ENCODE data around the gene MCM9.
A peak's percentile ranks its signal among the peaks of the same experiment; 100 is the strongest.

Gene MCM9

DNA sequence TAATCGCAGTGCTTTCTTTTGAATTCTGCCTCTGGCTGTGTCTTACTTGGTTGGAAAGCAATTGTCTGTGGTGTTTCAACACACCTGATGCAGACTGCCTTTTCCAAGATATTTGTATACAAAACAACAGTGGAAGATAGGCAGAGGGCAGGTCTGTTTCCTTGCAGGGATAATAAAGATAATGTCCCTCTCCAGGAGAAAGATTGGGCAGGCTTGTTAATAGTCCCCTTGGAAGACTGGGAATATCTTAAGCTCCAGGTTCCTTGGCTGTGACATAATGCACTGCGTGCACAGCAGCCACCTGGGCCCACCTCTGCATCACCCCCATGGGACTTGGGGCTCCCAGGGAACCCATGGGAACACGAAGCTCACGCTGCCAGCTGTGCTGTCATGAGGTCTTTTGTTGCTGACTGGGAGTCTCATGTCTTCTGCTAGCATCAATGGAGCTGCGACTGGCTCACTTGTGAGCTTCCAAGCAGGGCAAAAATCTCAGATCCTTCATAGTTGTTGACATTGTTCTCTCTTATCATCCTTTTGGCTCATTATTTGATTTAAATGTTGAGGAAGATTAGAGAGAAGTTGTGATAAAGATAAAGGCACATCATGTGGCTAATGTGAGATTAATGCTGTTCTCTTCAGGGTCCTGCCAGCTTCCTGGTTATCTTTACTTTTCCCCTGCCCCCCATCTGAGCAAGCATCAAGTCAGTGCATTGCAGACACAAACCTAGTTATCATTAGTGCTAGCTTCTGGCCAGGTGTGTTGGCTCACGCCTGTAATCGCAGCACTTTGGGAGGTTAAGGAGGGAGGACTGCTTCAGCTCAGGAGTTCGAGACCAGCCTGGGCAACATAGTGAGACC lies 148.1 kb downstream of the MCM9 start:
- Histone ChIP-seq H3K36me3 (ENCODE audit: control insufficient read depth in 1 of 2, insufficient read depth in 2 of 2, low read length in 2 of 2) (no peaks in the 10 kb centered on the region), H2AK5ac (ENCODE audit: low read length) (no peak overlapping the region), H2BK120ac (ENCODE audit: insufficient read depth, low read length, poor library complexity) (no peak overlapping the region), H3K4me1 (ENCODE audit: control insufficient read depth in 1 of 2, insufficient read depth in 2 of 2, low read length in 2 of 2) (peaks cover 0 to 4% of the 10 kb centered on the region in 2 experiments), H3K4me2 (ENCODE audit: low read length) (no peak overlapping the region), H4K91ac (ENCODE audit: low read depth, low read length) (no peak overlapping the region), H3K79me2 (ENCODE audit: control insufficient read depth, insufficient read depth, low read length, poor library complexity) (no peaks in the 10 kb centered on the region), H3K14ac (ENCODE audit: low read length) (no peak overlapping the region), H3K23ac (ENCODE audit: low read length) (no peak overlapping the region), H3K27me3 (ENCODE audit: insufficient read depth, low read length) (no peaks in the 10 kb centered on the region), H2BK12ac (ENCODE audit: low read length) (no peak overlapping the region), H4K8ac (ENCODE audit: low read depth, low read length) (no peak overlapping the region), H3K27ac (ENCODE audit: low read depth, low read length) (no peak overlapping the region), H3K9ac (ENCODE audit: low read length) (no peak overlapping the region), H3K79me1 (ENCODE audit: low read length) (no peaks in the 10 kb centered on the region), H2BK5ac (ENCODE audit: low read depth, low read length, poor library complexity) (no peak overlapping the region), H3K4me3 (ENCODE audit: low read depth, low read length) (peak overlapping the region; percentile 45), H3K4ac (ENCODE audit: low read depth, low read length) (no peak overlapping the region), H3K9me3 (ENCODE audit: insufficient read depth, low read depth, low read length) (no peaks in the 10 kb centered on the region), H4K12ac (ENCODE audit: low read depth, low read length) (no peak overlapping the region), H2AFZ (ENCODE audit: insufficient read depth, low read length, poor library complexity) (no peak overlapping the region), H3K18ac (ENCODE audit: low read length) (no peak overlapping the region)
- WGBS (ENCODE audit: extremely low coverage, insufficient coverage, insufficient read length) = no CpG with 5 or more reads among the region's 8 CpGs
- no peak for DNase-seq

- H4K12ac ChIP-seq (ENCODE audit: low read depth, low read length) = no peak overlapping the region
- no peak overlapping the region for H2AK5ac ChIP-seq (ENCODE audit: low read length)
- H2BK5ac ChIP-seq (ENCODE audit: low read depth, low read length, poor library complexity) = no peak overlapping the region
- no peak overlapping the region for H3K9ac ChIP-seq (ENCODE audit: low read length)
- H3K14ac ChIP-seq (ENCODE audit: low read length) = no peak overlapping the region
- DNase-seq = no peak
- H3K4ac ChIP-seq (ENCODE audit: low read depth, low read length) = no peak overlapping the region
- WGBS (ENCODE audit: extremely low coverage, insufficient coverage, insufficient read length) = 100% methylated on average over 1 of the region's 3 CpGs
- H3K4me3 ChIP-seq (ENCODE audit: low read depth, low read length) = no peak overlapping the region
- H2BK120ac ChIP-seq (ENCODE audit: insufficient read depth, low read length, poor library complexity) = no peak overlapping the region
- no peak overlapping the region for H3K27ac ChIP-seq (ENCODE audit: low read depth, low read length)
- H3K79me1 ChIP-seq (ENCODE audit: low read length) = peaks cover 2% of the 10 kb centered on the region
- H3K23ac ChIP-seq (ENCODE audit: low read length) = no peak overlapping the region
- no peak overlapping the region for H3K18ac ChIP-seq (ENCODE audit: low read length)
- H3K4me1 ChIP-seq (ENCODE audit: control insufficient read depth in 1 of 2, insufficient read depth in 2 of 2, low read length in 2 of 2) = peaks cover 0 to 11% of the 10 kb centered on the region in 2 experiments
- H2BK12ac ChIP-seq (ENCODE audit: low read length) = no peak overlapping the region
- no peak overlapping the region for H4K91ac ChIP-seq (ENCODE audit: low read depth, low read length)
- no peaks in the 10 kb centered on the region for H3K79me2 ChIP-seq (ENCODE audit: control insufficient read depth, insufficient read depth, low read length, poor library complexity)
- no peak overlapping the region for H2AFZ ChIP-seq (ENCODE audit: insufficient read depth, low read length, poor library complexity)
- no peaks in the 10 kb centered on the region for H3K9me3 ChIP-seq (ENCODE audit: insufficient read depth, low read depth, low read length)
- no peak overlapping the region for H4K8ac ChIP-seq (ENCODE audit: low read depth, low read length)
- no peak overlapping the region for H3K4me2 ChIP-seq (ENCODE audit: low read length)
- no peaks in the 10 kb centered on the region for H3K36me3 ChIP-seq (ENCODE audit: control insufficient read depth in 1 of 2, insufficient read depth in 2 of 2, low read length in 2 of 2)
- no peaks in the 10 kb centered on the region for H3K27me3 ChIP-seq (ENCODE audit: insufficient read depth, low read length)
These were observed 149.4 kb downstream of the MCM9 start for GRCh38 chr6:118785601-118786000.

DNA sequence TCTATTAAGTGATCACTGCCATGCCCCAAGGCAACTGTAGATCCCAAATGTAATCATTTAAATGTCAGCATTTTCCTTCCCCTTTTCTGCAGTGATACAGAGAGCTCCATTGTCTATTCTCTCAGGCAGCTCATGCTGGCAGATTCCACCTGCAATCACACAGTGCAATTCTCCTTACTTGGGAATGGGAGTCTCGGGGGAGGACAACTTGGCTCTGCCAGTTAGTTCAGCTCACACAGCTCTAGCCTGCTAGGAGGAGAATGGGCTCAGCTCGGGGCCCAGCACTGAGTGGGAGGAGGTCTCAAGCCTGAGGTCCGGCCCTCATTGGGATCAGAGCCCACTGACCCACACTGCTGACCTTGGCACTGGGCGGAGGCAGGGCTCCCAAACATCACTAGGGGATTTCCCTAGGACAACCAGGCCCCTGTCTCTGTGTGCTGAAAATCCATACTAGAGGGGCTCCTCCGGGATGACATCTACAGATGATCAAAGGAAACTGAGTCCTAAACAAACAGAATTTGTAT lies 150.3 kb downstream of the MCM9 start:
- WGBS (ENCODE audit: extremely low coverage, insufficient coverage, insufficient read length) = no CpG with 5 or more reads among the region's 5 CpGs
- H2AFZ ChIP-seq (ENCODE audit: insufficient read depth, low read length, poor library complexity) = no peak overlapping the region
- no peak overlapping the region for H2AK5ac ChIP-seq (ENCODE audit: low read length)
- peaks cover 0 to 11% of the 10 kb centered on the region in 2 experiments for H3K4me1 ChIP-seq (ENCODE audit: control insufficient read depth in 1 of 2, insufficient read depth in 2 of 2, low read length in 2 of 2)
- H2BK5ac ChIP-seq (ENCODE audit: low read depth, low read length, poor library complexity) = no peak overlapping the region
- no peak overlapping the region for H3K9ac ChIP-seq (ENCODE audit: low read length)
- no peak overlapping the region for H2BK120ac ChIP-seq (ENCODE audit: insufficient read depth, low read length, poor library complexity)
- H3K18ac ChIP-seq (ENCODE audit: low read length) = no peak overlapping the region
- H3K9me3 ChIP-seq (ENCODE audit: insufficient read depth, low read depth, low read length) = no peaks in the 10 kb centered on the region
- no peak overlapping the region for H3K4ac ChIP-seq (ENCODE audit: low read depth, low read length)
- no peak for DNase-seq
- H3K79me2 ChIP-seq (ENCODE audit: control insufficient read depth, insufficient read depth, low read length, poor library complexity) = no peaks in the 10 kb centered on the region
- no peak overlapping the region for H3K23ac ChIP-seq (ENCODE audit: low read length)
- no peak overlapping the region for H3K27ac ChIP-seq (ENCODE audit: low read depth, low read length)
- peaks cover 2% of the 10 kb centered on the region for H3K79me1 ChIP-seq (ENCODE audit: low read length)
- no peak overlapping the region for H3K14ac ChIP-seq (ENCODE audit: low read length)
- no peak overlapping the region for H4K8ac ChIP-seq (ENCODE audit: low read depth, low read length)
- no peak overlapping the region for H3K4me3 ChIP-seq (ENCODE audit: low read depth, low read length)
- no peaks in the 10 kb centered on the region for H3K36me3 ChIP-seq (ENCODE audit: control insufficient read depth in 1 of 2, insufficient read depth in 2 of 2, low read length in 2 of 2)
- H2BK12ac ChIP-seq (ENCODE audit: low read length) = no peak overlapping the region
- no peaks in the 10 kb centered on the region for H3K27me3 ChIP-seq (ENCODE audit: insufficient read depth, low read length)
- no peak overlapping the region for H4K91ac ChIP-seq (ENCODE audit: low read depth, low read length)
- no peak overlapping the region for H3K4me2 ChIP-seq (ENCODE audit: low read length)
- H4K12ac ChIP-seq (ENCODE audit: low read depth, low read length) = no peak overlapping the region

DNA sequence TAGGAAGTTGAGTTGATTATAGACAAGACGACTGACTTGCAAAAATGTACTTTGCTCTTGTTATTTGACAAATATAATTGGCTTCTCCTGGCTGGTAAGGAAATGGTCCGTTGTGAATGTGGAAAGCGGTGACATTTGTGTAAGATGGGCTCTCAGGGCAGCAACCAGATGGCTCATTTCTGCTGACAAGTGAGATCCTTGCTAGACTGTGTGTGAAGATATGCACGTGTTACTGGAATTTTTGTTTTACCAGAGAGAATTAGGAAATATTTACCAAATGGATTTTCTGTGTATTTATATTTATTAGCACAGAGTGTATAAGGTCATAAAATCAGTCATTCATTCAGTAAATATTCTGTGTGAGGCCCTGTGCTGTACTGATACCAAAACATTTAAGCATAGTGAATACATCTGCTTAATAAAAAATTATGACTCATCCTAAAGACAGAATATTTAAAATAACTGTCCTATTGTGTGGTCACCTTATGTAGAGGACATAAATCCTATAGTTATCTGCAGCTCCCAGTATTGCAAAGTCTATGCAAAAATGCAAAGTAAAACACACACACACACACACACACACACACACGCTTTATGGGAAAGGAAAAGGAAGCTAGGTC lies 150.9 kb downstream of the MCM9 start:
- Histone ChIP-seq H3K14ac (ENCODE audit: low read length) (no peak overlapping the region), H3K79me1 (ENCODE audit: low read length) (peaks cover 2% of the 10 kb centered on the region), H4K8ac (ENCODE audit: low read depth, low read length) (no peak overlapping the region), H3K4me2 (ENCODE audit: low read length) (no peak overlapping the region), H3K36me3 (ENCODE audit: control insufficient read depth in 1 of 2, insufficient read depth in 2 of 2, low read length in 2 of 2) (no peaks in the 10 kb centered on the region), H3K23ac (ENCODE audit: low read length) (no peak overlapping the region), H3K9ac (ENCODE audit: low read length) (no peak overlapping the region), H3K4ac (ENCODE audit: low read depth, low read length) (no peak overlapping the region), H4K12ac (ENCODE audit: low read depth, low read length) (no peak overlapping the region), H3K4me1 (ENCODE audit: control insufficient read depth in 1 of 2, insufficient read depth in 2 of 2, low read length in 2 of 2) (peaks cover 0 to 11% of the 10 kb centered on the region in 2 experiments), H2AFZ (ENCODE audit: insufficient read depth, low read length, poor library complexity) (no peak overlapping the region), H3K79me2 (ENCODE audit: control insufficient read depth, insufficient read depth, low read length, poor library complexity) (no peaks in the 10 kb centered on the region), H3K27me3 (ENCODE audit: insufficient read depth, low read length) (no peaks in the 10 kb centered on the region), H3K4me3 (ENCODE audit: low read depth, low read length) (no peak overlapping the region), H2AK5ac (ENCODE audit: low read length) (no peak overlapping the region), H4K91ac (ENCODE audit: low read depth, low read length) (no peak overlapping the region), H2BK12ac (ENCODE audit: low read length) (no peak overlapping the region), H3K27ac (ENCODE audit: low read depth, low read length) (no peak overlapping the region), H3K18ac (ENCODE audit: low read length) (no peak overlapping the region), H2BK120ac (ENCODE audit: insufficient read depth, low read length, poor library complexity) (no peak overlapping the region), H3K9me3 (ENCODE audit: insufficient read depth, low read depth, low read length) (no peaks in the 10 kb centered on the region), H2BK5ac (ENCODE audit: low read depth, low read length, poor library complexity) (no peak overlapping the region)
- DNase-seq = no peak
- no CpG with 5 or more reads among the region's 5 CpGs for WGBS (ENCODE audit: extremely low coverage, insufficient coverage, insufficient read length)

Measured in trophoblast cell (in vitro differentiated cells and primary cell).